ENCODE data around the gene LRRC10B.
"Not testable (repeated sequence)": the region's sequence is repeated elsewhere in the genome, so short reads cannot be mapped to it uniquely, and the experiment has no call there.

The LRRC10B gene

DNA sequence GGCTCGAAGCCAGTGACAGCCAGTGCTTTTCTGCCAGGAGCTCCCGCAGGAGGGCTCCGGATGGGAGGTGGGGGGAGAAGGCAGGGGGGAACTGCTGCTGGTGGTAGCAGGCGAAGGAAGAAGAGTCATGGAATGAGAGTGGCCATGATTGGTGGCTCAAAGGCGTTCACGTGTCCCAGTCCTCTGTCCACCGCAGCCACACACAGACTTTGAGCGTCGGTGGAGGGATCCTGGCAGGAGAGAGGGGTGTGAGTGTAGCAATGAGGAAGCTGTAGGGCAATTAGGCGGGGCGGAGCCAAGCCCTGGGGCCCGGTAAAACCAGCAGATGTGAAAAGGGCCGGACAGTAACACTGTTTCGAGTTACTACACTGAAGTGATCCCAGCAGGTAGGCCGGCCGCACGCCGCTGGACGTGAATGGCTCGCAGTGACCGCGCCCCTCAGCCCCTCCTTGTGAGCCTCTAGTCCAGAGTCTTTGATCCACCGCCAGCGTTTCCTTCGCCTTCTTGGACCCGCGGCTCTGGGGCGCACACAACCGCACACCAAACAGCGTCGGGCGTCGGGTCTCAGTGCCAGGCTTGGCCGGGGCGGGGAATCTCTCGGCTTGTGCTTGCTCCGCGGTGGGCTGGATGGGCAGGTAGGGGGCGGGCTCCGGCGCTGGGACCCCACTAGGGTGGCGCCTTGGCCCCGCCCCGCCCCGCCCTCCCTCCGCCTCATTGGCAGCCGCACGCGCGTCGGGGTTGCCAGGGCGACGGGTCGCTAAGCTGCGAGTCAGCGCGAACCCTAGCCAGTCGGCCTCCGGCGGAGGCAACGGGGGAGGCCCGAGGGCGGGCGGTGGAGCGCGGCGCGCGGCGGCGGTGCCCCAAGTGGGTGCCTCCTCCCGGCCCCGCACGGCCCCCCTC lies at the start of gene LRRC10B:
TSS of gene LRRC10B (plus strand) at position 788 of the 900 bp plus-strand sequence. CDS start 250 bp downstream, outside the sequence.
- DNase-seq (ENCODE audit: insufficient read length, low spot score) (peak; percentile 89), FAIRE-seq (no peak)
- TF ChIP-seq, protein P1, sequence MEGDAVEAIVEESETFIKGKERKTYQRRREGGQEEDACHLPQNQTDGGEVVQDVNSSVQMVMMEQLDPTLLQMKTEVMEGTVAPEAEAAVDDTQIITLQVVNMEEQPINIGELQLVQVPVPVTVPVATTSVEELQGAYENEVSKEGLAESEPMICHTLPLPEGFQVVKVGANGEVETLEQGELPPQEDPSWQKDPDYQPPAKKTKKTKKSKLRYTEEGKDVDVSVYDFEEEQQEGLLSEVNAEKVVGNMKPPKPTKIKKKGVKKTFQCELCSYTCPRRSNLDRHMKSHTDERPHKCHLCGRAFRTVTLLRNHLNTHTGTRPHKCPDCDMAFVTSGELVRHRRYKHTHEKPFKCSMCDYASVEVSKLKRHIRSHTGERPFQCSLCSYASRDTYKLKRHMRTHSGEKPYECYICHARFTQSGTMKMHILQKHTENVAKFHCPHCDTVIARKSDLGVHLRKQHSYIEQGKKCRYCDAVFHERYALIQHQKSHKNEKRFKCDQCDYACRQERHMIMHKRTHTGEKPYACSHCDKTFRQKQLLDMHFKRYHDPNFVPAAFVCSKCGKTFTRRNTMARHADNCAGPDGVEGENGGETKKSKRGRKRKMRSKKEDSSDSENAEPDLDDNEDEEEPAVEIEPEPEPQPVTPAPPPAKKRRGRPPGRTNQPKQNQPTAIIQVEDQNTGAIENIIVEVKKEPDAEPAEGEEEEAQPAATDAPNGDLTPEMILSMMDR (IDR thresholded peaks at IDR 0.05; ENCODE audit: insufficient read depth, missing control alignments), result no peak

DNA sequence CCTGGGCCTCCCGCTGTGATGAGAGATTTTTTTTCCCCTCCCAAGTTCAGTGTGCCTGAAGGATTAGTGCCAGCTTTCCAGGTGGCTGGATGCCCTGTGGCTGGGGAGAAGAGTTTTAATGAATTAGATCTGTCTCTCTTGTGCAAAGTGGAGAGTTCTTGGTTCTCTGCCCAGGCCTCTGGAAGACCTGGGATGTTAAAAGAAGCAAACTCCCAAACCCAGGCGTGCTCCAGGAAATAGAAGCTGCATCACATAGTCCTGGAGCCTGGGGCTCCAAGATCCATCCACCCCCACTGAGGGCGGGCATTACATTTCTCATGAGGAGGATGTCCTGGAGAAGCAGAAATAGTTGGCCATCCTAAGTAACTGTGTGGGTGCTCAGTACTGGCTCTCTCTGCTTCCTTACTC lies 48.1 kb upstream of the LRRC10B start:
- DNase-seq (ENCODE audit: insufficient read length, low spot score), result no peak
- no peak for FAIRE-seq
- TF ChIP-seq, protein P1 (IDR thresholded peaks at IDR 0.05; ENCODE audit: insufficient read depth, missing control alignments), result no peak

DNA sequence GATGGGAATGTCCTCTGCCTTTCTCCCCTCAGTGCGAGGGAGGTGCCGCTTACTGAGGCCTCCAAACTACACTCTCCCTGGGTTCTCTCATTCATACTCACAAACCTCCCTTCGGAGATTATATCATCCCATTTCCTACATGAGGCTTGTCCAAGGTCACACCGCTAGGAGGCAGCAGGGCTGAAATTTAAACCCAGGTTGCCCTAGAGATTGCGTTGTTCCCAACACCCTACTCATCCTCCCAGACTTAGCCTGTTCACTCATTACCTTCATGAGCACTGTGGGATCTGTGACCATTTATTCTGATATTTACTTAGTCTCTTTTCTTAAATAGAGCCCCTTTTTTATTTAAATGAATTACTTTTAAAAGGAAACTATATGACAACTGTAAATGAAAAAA lies 47.6 kb upstream of the LRRC10B start:
- FAIRE-seq (no peak), DNase-seq (ENCODE audit: insufficient read length, low spot score) (no peak)
- TF ChIP-seq, protein P1 (IDR thresholded peaks at IDR 0.05; ENCODE audit: insufficient read depth, missing control alignments), result no peak

DNA sequence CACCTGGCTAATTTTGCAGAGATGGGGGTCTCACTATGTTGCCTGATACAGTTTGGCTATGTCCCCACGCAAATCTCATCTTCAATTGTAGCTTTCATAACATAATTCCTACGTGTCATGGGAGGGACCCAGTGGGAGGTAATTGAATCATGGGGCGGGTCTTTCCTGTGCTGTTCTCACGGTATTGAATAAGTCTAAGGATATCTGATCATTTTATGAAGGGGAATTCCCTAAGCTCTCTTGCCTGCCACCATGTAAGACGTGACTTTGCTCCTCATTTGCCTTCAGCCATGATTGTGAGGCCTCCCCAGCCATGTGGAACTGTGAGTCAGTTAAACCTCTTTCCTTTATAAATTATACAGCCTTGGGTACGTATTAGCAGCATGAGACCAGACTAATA lies 40.9 kb upstream of the LRRC10B start:
- DNase-seq (ENCODE audit: insufficient read length, low spot score); FAIRE-seq: not testable (repeated sequence)

DNA sequence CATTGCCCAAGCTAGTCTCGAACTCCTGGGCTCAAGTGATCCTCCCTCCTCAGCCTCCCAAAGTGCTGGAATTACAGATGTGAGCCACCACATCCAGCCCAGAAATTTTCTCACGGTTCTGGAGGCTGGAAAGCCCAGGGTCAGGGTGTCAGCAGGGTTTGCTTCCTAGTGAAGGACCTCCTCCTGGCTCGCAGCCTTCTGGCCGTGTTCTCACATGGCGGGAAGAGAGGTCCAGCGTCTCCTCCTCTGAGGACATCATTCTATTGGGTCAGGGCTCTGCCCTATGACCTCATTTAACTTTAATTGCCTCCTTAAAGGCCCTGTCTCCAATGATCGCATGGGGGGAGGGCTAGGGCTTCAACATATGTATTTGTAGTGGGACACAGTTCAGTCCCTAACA lies 40.5 kb upstream of the LRRC10B start:
- FAIRE-seq (no peak), DNase-seq (ENCODE audit: insufficient read length, low spot score) (no peak)
- TF ChIP-seq, protein P1 (IDR thresholded peaks at IDR 0.05; ENCODE audit: insufficient read depth, missing control alignments), result no peak

DNA sequence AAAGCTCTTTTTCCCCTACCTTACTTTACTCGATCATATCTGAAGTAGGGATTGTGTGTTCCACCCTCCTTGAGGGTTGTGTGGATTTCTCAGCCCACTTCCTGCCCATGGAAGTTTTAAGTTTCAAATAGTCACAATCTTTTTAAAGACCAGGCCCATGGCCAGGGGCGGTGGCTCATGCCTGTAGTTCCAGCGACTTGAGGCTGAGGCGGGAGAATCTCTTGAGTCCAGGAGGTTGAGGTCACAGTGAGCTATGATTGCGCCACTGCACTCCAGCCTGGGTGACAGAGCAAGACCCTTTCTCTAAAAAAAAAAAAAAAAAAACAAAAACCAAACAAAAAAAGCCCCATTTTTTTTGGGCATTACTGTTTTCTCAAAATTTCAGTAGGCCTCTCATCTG lies 36.3 kb upstream of the LRRC10B start:
- FAIRE-seq, result no peak
- DNase-seq (ENCODE audit: insufficient read length, low spot score), result no peak

DNA sequence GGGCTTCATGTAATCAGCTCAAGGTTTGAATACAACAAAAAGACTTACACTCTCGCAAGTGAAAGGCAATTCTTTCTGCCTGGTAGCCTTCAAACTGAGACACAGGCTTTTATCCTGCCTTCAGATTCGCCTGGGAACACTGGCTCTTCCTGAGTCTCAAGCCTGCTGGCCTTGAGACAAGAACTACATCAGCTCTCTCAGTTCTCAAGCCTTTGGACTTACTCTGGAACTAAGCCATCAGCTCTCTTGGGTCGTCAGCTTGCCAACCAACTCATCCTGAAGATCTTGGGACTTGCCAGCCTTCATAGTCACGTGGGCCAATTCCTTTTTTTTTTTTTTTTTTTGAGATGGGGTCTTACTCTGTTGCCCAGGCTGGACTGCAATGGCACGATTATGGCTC lies 35.7 kb upstream of the LRRC10B start:
- DNase-seq (ENCODE audit: insufficient read length, low spot score) (no peak), FAIRE-seq (no peak)
- TF ChIP-seq, protein P1 (IDR thresholded peaks at IDR 0.05; ENCODE audit: insufficient read depth, missing control alignments), result no peak

More for the DNA sequence above, 36.3 kb upstream of the LRRC10B start:
- TF ChIP-seq, protein P1 (IDR thresholded peaks at IDR 0.05; ENCODE audit: insufficient read depth, missing control alignments), result no peak
